NCI-H1436 treated with DMSO at 0.1 percent for 48 hours (cell line): ENCODE results near the gene CCDC78.

Experiments used
- DNase-seq: peaks from one replicate; lab custom pipeline; 2025; lab: John Stamatoyannopoulos, UW

Gene CCDC78

DNA sequence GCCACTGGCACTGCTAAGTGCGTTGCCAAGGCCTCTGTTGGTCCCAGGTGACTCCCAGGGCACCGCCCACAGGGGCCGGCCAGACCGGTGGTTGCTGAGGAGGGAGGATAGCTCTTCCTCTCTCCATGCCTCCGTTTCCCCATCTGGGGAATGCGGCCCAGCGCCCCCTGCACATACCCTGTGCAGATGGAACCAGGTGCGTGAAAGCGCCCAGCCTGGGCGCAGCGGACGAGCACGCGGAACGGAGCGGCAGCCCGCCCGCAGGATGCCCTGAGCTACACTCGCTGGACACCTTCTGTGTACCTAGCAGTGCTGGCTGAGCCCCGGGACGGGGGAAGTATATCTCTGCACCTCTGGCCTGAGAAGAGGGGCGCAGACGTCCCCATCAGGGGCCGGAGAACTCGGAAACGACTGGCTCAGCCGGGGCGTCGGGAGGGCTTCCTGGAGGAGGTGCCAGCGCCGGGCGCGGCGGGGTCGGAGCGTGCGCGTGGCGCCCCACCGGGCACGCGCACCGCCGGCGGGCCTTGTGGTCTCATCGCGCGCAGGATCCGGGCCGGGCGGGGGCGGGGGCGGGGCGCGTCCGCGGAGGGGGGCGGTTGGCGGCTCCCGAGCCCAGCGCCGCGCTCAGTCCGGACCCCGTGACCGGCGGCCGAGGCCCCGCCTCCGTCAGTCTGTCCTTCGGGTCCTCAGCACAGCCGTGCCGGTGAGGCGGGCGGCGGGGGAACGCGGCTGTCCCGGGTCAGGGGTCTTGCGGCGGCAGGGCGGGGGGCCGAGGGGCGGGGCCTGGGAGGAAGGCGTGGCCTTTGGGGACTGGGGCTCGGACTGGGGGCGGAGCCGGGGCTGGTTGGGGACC is at the start of gene CCDC78, which contains the start of gene HAGHL:
Gene CCDC78 (minus strand): TSS at position 6 of the 853 bp plus-strand sequence. CDS start 76 bp downstream, outside the sequence.
Gene HAGHL (plus strand): TSS at position 669 of the 853 bp plus-strand sequence. CDS start 404 bp downstream, outside the sequence.
- no peak for DNase-seq

DNA sequence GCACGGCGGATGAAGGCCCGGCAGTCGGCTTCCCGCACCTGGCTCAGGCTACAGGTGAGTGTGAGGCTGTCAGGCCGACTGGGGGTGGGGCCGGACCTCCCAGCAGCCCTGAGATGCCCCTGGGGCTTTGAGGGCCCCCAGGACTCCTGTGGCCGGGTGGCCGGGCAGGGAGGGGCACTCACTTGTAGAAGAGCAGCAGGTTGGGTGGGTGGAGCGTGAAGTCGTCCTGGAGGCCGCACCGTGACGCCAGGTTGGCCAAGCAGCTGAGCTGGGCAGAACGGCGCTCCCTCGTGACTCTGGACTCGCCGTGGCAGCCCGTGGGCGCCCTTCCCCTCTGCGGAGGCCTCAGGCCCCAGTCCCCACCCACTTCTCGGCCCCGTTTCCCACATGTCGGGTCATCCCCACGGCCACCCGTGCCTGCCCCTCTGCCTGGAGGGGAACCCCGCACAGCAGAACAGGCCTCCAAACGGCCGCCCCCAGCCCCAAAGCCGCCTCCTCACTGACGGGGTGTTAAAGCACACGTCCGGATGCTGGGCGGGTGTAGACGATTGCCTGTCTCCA is 49.1 kb upstream of the CCDC78 start:
- no peak for DNase-seq

DNA sequence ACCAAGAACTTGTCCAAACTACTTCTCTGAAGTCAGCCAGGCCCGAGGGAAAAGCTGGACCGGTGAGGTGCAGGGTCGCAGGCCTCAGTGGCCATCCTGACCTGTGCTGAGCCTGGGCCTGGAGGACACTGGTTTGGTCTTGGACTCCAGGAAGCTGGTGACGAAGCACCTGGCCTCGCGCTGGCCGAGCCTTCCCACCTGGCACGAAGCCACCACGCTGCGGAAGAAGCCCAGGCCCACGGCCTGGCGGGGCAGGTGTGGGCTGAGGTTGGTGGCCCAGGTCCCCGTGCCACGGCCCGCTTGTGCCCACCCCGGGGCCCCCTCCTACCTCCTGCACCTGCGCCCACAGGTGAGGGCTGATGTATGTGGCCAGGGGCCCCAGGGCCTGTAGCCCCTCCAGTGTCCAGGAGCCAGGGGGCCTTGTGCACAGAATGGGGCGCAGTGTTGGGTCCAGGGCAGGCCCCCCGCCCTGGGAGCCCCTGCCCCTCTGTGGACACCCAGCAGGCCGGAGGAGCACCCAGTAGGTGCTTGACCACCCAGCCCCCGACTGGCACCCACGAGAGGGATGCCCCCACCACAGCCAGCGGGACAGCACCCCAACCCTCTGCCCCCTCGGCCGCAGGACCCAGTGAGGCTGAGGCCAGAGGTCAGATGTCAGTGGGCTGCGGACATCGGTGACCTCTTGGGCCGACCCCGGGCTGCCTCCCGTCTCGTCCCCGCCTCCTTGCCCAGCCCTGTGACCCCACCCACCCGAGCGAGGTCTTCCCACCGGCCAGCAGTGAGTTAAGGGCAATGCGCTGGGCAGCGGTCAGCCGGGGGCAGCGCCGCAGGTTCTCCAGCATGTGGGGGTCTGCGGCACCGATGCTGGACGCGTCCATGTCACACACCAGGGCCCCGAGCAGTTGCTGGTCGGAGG is 48.1 kb upstream of the CCDC78 start:
- DNase-seq = no peak

DNA sequence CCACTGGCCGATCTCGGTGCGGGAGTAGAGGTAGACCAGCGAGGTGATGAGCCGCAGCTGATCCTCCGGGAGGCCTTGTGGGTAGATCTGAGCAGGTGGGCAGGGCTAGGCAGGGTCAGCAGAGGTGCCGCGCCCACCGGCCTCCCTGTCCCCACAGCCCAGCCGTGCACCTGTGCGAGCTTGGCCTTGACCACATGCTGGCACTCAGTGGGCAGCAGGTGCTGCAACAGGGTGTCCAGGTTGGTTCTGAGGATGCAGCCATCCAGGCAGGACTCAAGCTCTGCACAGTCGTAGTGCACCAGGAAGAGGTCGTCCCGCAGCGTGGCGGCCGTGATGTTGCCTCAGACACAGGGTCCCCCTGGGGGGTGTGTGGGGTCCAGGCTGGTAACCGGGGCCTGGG is 46.7 kb upstream of the CCDC78 start:
- no peak for DNase-seq

DNA sequence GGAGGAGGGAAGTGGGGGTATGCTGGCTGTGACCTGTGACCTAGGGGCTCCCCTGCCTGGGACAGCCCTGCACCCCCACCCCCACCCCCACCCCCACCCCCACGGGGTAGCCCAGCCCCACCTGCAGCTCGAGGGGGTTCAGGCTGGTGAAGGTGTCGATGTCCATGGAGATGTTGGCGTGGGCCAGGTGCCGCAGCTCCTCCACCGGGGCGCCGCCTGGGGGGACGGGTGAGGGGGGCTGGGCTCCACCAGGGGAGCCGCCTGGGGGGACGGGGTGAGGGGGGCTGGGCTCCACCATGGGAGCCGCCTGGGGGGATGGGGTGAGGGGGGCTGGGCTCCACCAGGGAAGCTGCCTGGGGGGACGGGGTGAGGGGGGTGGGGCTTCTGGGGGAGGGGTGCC is 44.2 kb upstream of the CCDC78 start:
- DNase-seq = no peak

DNA sequence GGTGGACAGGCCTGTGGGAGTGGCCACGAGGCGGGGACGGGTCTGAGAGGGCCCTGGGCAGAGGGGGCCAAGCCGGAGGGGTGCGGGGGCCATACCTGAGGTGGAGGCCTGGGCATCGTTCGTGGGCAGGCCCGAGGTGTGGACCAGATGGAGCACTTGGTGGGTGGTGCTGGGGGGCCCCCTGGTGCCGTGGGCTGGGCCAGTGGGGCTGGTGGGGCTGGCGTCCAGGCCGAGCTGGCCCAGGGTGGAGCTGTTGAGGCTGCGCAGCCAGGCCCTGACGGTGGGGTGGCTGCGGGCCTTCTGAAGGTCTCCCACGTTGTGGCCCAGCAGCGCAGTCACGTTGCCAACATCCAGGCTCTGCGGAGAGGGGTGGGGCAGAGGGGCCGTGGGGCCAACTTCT is 43.7 kb upstream of the CCDC78 start:
- DNase-seq = no peak

DNA sequence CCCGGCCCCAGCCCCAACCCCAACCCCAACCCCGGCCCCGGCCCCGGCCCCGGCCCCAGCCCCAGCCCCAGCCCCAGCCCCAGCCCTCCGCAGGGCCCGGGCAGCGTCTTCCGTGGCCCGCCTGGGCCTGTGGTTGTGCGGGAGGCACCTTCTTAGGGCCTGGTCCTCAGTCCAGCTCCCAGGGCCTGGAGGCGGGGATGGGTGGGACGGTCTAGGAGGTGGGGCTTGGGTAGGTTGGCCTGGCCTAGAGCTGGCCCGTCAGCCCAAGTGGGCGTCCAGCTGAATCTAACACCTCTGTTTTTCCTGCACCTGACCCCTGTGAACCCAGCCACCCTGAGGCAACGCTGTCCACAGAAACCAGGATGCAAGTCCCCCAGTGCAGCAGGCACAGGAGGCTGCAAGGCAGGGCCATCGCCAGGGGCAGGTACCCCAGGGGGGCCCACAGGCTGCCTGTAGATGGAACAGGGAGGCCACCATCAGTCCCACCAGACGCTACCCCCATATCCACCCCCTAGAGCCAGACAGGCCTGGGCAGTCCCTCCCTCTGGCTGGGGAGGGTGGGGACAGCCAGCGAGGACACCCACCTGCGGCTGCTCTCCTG is 43.0 kb upstream of the CCDC78 start:
- DNase-seq = no peak

DNA sequence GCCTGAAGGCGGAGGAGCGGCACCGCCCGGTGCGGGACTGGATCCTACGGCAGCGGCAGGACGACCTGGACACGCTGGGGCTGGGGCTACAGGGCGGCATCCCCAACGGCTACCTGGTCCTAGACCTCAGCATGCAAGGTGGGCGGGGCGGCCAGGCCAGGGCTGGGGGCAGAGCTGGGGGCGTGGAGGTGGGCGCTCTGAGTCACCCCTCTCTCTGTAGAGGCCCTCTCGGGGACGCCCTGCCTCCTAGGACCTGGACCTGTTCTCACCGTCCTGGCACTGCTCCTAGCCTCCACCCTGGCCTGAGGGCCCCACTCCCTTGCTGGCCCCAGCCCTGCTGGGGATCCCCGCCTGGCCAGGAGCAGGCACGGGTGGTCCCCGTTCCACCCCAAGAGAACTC is 42.2 kb upstream of the CCDC78 start:
- DNase-seq = no peak

DNA sequence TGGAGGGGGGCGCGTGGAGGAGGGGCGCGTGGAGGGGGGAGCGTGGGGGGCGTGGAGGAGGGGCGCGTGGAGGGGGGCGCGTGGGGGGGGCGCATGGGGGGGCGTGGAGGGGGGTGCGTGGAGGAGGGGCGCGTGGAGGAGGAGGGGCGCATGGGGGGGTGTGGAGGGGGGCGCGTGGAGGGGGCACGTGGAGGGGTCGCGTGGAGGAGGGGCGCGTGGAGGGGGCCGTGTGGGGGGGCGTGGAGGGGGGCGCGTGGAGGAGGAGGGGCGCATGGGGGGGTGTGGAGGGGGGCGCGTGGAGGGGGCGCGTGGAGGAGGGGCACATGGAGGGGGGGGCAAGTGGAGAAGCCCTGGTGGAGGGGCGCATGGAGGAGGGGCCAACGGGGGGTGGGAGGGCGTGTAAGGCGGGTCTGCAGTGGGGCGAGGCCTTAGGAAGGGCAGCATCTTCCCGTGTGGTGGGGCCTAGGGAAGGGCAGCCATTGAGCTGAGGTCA is 41.5 kb upstream of the CCDC78 start:
- no peak for DNase-seq

DNA sequence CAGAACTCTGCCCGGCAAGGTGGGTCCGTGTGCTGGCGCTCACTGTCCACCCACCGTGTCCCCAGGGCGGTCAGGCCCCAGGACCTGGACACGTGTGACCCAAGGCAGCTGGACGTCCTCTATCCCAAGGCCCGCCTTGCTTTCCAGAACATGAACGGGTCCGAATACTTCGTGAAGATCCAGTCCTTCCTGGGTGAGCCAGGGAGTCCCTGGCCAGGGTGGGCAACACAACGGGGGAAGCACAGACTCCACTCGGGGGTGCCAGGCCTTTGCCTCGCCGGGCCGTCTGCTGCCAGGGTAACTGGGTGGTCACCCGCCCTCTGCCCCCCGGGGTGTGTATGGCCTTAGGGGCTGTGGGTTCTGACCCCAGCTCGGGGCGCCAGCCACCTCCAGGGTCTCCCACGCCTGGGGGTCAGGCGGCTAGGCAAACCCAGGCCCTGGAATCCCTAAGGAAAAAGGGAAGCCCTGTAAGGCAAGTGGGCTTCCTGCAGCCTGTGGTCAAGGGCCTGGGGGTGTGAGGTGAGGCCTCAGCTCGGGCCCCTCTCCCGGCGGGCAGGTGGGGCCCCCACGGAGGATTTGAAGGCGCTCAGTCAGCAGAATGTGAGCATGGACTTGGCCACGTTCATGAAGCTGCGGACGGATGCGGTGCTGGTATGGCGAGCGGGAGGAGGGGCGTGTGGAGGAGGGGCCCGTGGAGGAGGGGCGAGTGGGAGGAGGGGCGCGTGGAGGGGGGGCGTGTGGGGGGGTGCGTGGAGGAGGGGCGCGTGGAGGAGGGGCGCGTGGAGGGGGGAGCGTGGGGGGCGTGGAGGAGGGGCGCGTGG is 40.8 kb upstream of the CCDC78 start:
- DNase-seq = no peak

DNA sequence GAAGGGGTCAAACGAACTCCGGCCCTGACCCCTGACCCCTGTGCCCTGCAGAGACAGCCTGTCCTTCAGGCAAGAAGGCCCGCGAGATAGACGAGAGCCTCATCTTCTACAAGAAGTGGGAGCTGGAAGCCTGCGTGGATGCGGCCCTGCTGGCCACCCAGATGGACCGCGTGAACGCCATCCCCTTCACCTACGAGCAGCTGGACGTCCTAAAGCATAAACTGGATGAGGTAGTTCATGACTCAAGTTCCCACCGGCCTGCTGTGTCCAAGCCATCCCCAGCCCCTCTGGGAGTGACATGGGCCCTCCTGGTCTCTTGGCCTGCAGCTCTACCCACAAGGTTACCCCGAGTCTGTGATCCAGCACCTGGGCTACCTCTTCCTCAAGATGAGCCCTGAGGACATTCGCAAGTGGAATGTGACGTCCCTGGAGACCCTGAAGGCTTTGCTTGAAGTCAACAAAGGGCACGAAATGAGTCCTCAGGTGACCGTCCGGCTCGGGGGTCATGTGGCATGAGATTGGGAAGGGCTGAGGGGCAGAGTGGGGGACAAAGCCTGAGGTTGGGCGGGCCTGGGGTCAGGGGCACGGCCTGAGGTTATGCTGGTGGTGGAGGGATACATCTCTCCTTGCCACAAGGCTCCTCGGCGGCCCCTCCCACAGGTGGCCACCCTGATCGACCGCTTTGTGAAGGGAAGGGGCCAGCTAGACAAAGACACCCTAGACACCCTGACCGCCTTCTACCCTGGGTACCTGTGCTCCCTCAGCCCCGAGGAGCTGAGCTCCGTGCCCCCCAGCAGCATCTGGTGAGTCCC is 40.0 kb upstream of the CCDC78 start:
- DNase-seq = no peak

DNA sequence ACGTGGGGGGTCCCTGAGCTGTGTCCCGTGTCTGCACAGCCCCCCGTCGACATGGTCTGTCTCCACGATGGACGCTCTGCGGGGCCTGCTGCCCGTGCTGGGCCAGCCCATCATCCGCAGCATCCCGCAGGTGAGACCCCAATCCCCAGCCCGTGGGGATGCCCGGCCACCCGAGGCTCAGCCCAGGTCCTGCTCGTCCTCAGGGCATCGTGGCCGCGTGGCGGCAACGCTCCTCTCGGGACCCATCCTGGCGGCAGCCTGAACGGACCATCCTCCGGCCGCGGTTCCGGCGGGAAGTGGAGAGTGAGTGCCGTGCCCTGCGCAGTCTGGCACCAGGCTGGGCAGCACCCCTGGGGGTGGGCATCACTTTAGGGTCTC is 39.2 kb upstream of the CCDC78 start:
- no peak for DNase-seq

DNA sequence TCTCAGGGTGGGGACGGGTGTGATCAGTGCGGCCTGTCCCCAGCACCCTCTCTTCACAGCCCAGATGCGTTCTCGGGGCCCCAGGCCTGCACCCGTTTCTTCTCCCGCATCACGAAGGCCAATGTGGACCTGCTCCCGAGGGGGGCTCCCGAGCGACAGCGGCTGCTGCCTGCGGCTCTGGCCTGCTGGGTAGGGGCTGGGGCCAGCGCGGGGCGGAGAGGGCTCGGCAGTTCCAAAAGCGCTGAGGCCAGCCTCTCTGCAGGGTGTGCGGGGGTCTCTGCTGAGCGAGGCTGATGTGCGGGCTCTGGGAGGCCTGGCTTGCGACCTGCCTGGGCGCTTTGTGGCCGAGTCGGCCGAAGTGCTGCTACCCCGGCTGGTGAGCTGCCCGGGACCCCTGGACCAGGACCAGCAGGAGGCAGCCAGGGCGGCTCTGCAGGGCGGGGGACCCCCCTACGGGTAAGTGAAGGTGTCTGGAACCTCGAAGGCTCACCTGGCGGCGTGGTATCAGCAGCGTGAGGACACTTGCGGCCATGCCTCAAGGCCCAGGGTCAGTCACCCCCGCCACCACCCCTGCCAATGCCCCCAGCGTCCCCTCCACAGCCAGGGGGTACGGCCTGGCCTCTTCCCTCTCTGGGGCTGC is 38.7 kb upstream of the CCDC78 start:
- no peak for DNase-seq

DNA sequence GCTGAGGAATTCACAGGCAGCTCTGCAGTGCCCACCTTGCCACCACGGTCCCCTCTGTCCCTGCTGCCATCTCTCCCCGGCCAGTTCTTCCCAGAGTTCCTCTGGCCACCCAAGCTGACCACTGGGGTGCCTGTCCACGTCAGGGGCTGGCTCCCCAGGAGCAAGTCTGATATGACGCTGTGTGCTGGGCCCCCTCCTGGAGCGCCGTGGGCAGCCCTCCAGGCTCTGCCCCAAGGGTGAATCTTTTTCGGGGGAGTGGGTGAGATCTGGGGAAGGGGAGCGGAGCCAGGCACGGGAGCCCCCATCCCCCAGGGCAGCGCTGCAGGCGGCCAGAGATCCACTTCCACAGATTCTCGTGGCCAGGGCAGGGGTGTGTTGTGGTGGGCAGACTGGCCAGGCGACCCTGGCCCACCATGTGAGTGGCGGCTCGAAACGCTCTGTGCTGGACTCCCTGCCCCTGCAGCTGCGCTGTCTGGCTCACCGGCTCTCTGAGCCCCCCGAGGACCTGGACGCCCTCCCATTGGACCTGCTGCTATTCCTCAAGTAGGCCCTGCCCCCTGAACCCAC is 38.0 kb upstream of the CCDC78 start:
- DNase-seq = no peak

DNA sequence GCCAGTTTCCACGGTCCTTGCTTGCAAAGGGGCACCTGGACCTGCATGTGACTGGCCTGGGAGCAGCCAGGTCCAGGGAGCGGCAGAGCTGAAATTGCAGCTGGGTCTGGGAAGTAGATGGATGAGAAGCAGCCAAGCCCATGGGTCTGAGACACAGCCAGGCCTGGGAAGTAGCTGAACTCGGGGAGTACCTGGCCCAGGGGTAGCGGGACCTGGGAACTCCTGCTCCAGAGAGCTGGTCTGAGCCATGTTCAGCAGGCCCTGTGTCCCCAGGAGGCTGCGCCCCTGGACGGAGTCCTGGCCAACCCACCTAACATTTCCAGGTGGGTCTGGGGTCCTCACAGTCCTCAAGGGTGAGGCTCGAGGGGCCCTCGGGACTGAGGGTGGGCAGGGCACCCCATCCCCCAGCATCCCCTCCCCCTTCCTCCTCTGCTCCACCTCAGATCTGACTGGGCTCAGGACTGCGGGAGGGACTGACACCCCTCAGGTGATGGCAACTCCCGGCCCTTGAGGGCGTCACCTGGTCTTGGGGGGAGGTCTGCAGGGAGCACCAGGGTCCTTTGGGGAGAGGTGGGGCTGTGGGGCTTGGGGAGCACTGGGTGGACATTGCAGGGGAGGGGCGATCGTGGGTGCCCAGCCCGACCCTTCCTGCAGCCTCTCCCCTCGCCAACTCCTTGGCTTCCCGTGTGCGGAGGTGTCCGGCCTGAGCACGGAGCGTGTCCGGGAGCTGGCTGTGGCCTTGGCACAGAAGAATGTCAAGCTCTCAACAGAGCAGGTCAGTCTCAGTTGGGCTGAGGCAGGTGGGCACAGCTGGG is 37.3 kb upstream of the CCDC78 start:
- no peak for DNase-seq

DNA sequence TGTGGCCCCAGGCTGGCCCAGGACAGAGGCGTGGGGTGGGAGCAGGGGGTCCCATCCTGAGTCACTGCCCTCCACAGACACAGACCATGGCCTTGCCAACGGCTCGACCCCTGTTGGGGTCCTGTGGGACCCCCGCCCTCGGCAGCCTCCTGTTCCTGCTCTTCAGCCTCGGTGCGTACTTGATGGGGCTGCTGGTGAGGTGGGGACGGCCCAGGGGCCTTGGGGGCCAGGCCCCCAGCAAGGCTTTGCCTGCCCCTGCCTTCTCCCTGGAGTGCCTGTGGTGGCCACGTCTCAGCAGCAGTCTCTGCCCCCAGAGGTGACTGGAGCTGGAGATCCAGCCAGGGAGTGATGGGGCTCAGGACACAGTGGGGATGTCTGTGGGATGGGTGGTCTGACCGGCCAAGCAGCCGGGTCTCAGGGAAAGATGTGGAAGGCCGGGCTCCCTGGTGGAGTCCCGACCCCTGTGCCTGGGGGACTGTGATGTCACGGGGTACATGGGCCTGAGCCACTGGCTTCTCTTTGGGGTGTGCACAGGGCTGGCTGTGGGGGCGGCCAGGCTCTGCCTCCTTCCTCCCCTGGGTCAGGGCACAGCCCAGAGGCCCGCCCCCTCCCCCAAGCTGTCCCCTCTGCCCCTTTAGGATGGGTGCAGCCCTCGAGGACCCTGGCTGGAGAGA is 36.5 kb upstream of the CCDC78 start:
- DNase-seq = no peak

DNA sequence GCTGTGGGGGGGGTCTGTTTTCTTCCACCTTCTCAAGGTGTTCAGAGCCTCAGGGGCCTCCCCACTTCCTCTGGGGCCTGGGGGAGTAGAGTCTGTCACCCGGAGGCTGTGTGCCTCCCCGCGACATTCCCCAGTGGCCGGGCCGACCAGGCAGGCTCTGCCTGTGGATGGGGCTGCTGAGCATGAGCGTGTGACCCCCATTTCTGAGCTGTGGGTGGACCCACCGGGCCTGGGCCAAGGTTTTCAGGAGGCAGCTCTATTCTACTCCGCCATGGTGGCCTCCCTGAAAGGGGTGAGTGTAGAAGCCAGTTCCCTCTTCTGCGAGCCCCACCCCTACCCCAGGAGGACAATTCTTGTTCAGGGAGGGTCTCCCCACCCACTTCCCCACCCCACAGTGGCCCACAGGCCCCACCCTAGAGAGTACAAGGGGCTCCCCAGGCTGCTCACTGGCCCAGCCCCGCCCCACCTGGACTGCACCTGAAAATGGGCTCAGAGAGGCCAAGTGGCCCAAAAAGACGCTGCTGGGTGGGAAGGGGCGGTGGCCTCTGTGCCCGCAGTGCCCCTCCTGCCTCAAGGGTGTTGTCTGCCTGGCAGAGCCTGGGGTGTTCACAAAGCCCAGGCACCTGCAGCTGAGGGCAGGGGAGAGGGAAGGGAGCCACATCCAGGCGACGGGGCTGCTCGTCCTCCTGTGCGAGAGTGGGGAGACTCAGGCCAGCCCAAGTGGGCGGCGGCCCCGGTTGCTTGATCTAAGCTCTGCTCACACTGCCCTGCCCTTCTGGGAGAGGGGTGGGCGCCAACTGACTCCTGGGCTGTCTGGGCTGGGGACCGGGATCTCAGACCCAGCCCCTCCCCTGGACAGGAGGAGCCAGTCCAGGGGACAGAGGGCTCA is 35.6 kb upstream of the CCDC78 start:
- DNase-seq = no peak
